ENCODE data around the gene OR2H1. TPM values are rescaled to one million over a fixed set of nuclear protein-coding genes. Genes with fewer than 3 reads are reported as not detected.

The OR2H1 gene
- total RNA-seq, 1 experiment from 2014 or later = not detected

DNA sequence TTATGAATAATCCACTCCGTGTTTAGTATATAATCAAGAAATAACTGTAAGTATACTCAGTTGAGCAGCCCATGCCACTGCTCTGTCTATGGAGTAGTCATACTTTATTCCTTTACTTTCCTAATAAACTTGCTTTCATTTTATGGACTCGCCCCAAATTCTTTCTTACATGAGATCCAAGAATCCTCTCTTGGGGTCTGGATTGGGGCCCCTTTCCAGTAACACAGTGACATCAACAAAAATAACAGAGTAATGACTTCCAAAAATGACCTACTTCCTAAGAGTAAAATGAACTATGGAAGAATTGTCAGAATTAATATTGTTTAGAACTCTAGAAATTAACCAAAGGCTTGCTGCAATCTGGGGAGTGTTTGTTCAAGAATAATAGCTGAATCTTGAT is 8.8 kb downstream of the OR2H1 start (continued):
- TF ChIP-seq, protein P1, sequence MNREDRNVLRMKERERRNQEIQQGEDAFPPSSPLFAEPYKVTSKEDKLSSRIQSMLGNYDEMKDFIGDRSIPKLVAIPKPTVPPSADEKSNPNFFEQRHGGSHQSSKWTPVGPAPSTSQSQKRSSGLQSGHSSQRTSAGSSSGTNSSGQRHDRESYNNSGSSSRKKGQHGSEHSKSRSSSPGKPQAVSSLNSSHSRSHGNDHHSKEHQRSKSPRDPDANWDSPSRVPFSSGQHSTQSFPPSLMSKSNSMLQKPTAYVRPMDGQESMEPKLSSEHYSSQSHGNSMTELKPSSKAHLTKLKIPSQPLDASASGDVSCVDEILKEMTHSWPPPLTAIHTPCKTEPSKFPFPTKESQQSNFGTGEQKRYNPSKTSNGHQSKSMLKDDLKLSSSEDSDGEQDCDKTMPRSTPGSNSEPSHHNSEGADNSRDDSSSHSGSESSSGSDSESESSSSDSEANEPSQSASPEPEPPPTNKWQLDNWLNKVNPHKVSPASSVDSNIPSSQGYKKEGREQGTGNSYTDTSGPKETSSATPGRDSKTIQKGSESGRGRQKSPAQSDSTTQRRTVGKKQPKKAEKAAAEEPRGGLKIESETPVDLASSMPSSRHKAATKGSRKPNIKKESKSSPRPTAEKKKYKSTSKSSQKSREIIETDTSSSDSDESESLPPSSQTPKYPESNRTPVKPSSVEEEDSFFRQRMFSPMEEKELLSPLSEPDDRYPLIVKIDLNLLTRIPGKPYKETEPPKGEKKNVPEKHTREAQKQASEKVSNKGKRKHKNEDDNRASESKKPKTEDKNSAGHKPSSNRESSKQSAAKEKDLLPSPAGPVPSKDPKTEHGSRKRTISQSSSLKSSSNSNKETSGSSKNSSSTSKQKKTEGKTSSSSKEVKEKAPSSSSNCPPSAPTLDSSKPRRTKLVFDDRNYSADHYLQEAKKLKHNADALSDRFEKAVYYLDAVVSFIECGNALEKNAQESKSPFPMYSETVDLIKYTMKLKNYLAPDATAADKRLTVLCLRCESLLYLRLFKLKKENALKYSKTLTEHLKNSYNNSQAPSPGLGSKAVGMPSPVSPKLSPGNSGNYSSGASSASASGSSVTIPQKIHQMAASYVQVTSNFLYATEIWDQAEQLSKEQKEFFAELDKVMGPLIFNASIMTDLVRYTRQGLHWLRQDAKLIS (CRISPR knock-in tag; IDR thresholded peaks at IDR 0.05; ENCODE audit: borderline replicate concordance) = no peak
- TF ChIP-seq TCF7 (CRISPR knock-in tag; IDR thresholded peaks at IDR 0.05; ENCODE audit: low read depth) = no peak
- no peak for TF ChIP-seq ZNF423 (CRISPR knock-in tag; IDR thresholded peaks at IDR 0.05)
- TF ChIP-seq, protein P2, sequence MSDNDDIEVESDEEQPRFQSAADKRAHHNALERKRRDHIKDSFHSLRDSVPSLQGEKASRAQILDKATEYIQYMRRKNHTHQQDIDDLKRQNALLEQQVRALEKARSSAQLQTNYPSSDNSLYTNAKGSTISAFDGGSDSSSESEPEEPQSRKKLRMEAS (CRISPR knock-in tag; IDR thresholded peaks at IDR 0.05) = no peak
- TF ChIP-seq JUN (CRISPR knock-in tag; IDR thresholded peaks at IDR 0.05) = no peak
- TF ChIP-seq NR2C2 (CRISPR knock-in tag; IDR thresholded peaks at IDR 0.05) = no peak
- TF ChIP-seq, protein P3, sequence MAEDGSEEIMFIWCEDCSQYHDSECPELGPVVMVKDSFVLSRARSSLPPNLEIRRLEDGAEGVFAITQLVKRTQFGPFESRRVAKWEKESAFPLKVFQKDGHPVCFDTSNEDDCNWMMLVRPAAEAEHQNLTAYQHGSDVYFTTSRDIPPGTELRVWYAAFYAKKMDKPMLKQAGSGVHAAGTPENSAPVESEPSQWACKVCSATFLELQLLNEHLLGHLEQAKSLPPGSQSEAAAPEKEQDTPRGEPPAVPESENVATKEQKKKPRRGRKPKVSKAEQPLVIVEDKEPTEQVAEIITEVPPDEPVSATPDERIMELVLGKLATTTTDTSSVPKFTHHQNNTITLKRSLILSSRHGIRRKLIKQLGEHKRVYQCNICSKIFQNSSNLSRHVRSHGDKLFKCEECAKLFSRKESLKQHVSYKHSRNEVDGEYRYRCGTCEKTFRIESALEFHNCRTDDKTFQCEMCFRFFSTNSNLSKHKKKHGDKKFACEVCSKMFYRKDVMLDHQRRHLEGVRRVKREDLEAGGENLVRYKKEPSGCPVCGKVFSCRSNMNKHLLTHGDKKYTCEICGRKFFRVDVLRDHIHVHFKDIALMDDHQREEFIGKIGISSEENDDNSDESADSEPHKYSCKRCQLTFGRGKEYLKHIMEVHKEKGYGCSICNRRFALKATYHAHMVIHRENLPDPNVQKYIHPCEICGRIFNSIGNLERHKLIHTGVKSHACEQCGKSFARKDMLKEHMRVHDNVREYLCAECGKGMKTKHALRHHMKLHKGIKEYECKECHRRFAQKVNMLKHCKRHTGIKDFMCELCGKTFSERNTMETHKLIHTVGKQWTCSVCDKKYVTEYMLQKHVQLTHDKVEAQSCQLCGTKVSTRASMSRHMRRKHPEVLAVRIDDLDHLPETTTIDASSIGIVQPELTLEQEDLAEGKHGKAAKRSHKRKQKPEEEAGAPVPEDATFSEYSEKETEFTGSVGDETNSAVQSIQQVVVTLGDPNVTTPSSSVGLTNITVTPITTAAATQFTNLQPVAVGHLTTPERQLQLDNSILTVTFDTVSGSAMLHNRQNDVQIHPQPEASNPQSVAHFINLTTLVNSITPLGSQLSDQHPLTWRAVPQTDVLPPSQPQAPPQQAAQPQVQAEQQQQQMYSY (CRISPR knock-in tag; IDR thresholded peaks at IDR 0.05) = no peak
- TF ChIP-seq, protein P4, sequence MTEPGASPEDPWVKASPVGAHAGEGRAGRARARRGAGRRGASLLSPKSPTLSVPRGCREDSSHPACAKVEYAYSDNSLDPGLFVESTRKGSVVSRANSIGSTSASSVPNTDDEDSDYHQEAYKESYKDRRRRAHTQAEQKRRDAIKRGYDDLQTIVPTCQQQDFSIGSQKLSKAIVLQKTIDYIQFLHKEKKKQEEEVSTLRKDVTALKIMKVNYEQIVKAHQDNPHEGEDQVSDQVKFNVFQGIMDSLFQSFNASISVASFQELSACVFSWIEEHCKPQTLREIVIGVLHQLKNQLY (CRISPR knock-in tag; IDR thresholded peaks at IDR 0.05) = no peak

DNA sequence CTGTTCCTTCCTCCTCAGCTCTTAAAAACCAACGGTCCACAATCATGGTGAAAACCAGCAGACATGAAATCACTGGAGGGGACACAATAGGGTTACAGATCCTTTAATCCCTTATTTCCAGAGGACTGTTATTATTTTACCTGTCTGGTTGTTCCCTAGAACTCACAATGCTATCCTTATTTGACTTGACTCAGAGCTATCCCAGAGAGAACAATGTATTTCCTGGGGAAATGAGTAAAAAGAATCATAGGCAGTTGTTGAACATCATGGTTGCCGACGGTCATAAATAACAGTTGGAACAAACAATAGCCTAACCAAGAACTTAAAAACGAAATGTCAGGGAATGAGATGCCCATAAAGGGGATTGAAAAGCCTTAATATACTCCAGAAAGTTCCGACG is 9.3 kb downstream of the OR2H1 start:
- DNase-seq (ENCODE audit: low spot score) = no peak
- Mint-ChIP-seq H3K4me3 (no peak overlapping the region), H3K27me3 (ENCODE audit: low read depth) (peaks cover 6% of the 10 kb centered on the region), H3K4me1 (peaks cover 4% of the 10 kb centered on the region), H3K27ac (no peak overlapping the region), H3K9me3 (peaks cover 6% of the 10 kb centered on the region), H3K36me3 (no peaks in the 10 kb centered on the region)
- no peak for TF ChIP-seq TEAD4 (CRISPR knock-in tag; IDR thresholded peaks at IDR 0.05)
- TF ChIP-seq, protein P5, sequence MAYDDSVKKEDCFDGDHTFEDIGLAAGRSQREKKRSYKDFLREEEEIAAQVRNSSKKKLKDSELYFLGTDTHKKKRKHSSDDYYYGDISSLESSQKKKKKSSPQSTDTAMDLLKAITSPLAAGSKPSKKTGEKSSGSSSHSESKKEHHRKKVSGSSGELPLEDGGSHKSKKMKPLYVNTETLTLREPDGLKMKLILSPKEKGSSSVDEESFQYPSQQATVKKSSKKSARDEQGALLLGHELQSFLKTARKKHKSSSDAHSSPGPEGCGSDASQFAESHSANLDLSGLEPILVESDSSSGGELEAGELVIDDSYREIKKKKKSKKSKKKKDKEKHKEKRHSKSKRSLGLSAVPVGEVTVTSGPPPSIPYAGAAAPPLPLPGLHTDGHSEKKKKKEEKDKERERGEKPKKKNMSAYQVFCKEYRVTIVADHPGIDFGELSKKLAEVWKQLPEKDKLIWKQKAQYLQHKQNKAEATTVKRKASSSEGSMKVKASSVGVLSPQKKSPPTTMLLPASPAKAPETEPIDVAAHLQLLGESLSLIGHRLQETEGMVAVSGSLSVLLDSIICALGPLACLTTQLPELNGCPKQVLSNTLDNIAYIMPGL (CRISPR knock-in tag; IDR thresholded peaks at IDR 0.05) = no peak
- TF ChIP-seq, protein P6, sequence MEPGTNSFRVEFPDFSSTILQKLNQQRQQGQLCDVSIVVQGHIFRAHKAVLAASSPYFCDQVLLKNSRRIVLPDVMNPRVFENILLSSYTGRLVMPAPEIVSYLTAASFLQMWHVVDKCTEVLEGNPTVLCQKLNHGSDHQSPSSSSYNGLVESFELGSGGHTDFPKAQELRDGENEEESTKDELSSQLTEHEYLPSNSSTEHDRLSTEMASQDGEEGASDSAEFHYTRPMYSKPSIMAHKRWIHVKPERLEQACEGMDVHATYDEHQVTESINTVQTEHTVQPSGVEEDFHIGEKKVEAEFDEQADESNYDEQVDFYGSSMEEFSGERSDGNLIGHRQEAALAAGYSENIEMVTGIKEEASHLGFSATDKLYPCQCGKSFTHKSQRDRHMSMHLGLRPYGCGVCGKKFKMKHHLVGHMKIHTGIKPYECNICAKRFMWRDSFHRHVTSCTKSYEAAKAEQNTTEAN (CRISPR knock-in tag; IDR thresholded peaks at IDR 0.05) = no peak
- no peak for TF ChIP-seq ESRRA (CRISPR knock-in tag; IDR thresholded peaks at IDR 0.05; ENCODE audit: borderline replicate concordance)
- TF ChIP-seq FOXK1 (CRISPR knock-in tag; IDR thresholded peaks at IDR 0.05) = no peak
- TF ChIP-seq ZNF423 (CRISPR knock-in tag; IDR thresholded peaks at IDR 0.05) = no peak
- no peak for TF ChIP-seq IRF2 (CRISPR knock-in tag; IDR thresholded peaks at IDR 0.05; ENCODE audit: borderline replicate concordance, low read depth)
- TF ChIP-seq, protein P7, sequence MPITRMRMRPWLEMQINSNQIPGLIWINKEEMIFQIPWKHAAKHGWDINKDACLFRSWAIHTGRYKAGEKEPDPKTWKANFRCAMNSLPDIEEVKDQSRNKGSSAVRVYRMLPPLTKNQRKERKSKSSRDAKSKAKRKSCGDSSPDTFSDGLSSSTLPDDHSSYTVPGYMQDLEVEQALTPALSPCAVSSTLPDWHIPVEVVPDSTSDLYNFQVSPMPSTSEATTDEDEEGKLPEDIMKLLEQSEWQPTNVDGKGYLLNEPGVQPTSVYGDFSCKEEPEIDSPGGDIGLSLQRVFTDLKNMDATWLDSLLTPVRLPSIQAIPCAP (CRISPR knock-in tag; IDR thresholded peaks at IDR 0.05) = no peak
- TF ChIP-seq ZNF263 (CRISPR knock-in tag; IDR thresholded peaks at IDR 0.05; ENCODE audit: low read depth) = no peak
- TF ChIP-seq, protein P3 (CRISPR knock-in tag; IDR thresholded peaks at IDR 0.05) = no peak
- TF ChIP-seq ZNF396 (CRISPR knock-in tag; IDR thresholded peaks at IDR 0.05; ENCODE audit: borderline replicate concordance) = no peak
- TF ChIP-seq ZNF138 (CRISPR knock-in tag; conservative IDR thresholded peaks at IDR 0.05) = no peak
- no peak for TF ChIP-seq CREM (CRISPR knock-in tag; IDR thresholded peaks at IDR 0.05)
- no peak for TF ChIP-seq ZNF121 (CRISPR knock-in tag; IDR thresholded peaks at IDR 0.05)
- no peak for TF ChIP-seq GRHL2 (CRISPR knock-in tag; IDR thresholded peaks at IDR 0.05; ENCODE audit: insufficient replicate concordance, severe bottlenecking)
- ChIA-PET CTCF (no interaction called here), POLR2A (no interaction called here)
- no peak for ATAC-seq

Measured in WTC11 (cell line).